ENCODE data around the gene ZBTB8B.

DNA sequence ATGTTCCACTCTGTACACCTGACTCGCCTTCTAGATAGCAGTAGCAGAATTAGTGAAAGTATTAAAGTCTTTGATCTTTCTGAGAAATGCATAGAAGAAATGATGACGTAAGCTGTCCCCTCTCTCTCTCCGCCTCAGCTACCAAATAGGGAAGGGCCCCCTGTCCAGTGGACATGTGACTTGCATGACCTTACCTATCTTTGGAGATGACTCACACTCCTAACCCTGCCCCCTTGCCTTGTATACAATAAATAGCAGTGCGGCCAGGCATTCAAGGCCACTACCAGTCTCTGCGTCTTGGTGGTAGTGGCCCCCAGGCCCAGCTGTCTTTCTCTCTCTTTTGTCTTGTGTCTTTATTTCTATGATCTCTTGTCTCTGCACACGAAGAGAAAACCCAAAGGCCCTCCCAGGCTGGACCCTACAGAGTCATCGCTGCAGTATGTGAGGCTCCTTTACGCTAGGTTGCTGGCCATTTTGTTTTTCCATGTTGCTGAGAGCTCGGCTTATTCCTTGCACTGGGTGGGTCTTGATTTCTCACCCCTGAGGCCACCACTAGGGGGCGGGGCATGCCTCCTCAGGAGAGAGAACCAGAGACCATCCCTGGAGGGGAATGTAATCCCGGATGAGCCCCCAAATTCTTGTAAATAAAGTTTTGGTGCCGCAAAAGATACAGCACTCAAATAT lies 16.0 kb upstream of the ZBTB8B start:
- TF ChIP-seq EZH2 (IDR thresholded peaks at IDR 0.05; ENCODE audit: borderline replicate concordance, insufficient read depth, low read length, poor library complexity, severe bottlenecking) = no peak
- TF ChIP-seq, protein P1, sequence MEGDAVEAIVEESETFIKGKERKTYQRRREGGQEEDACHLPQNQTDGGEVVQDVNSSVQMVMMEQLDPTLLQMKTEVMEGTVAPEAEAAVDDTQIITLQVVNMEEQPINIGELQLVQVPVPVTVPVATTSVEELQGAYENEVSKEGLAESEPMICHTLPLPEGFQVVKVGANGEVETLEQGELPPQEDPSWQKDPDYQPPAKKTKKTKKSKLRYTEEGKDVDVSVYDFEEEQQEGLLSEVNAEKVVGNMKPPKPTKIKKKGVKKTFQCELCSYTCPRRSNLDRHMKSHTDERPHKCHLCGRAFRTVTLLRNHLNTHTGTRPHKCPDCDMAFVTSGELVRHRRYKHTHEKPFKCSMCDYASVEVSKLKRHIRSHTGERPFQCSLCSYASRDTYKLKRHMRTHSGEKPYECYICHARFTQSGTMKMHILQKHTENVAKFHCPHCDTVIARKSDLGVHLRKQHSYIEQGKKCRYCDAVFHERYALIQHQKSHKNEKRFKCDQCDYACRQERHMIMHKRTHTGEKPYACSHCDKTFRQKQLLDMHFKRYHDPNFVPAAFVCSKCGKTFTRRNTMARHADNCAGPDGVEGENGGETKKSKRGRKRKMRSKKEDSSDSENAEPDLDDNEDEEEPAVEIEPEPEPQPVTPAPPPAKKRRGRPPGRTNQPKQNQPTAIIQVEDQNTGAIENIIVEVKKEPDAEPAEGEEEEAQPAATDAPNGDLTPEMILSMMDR (IDR thresholded peaks at IDR 0.05; ENCODE audit: poor library complexity, severe bottlenecking) = no peak
- TF ChIP-seq SMC3 (conservative IDR thresholded peaks at IDR 0.05; ENCODE audit: poor library complexity) = no peak
- no peak for TF ChIP-seq TAF1 (IDR thresholded peaks at IDR 0.05; ENCODE audit: low read depth)
- TF ChIP-seq POLR2AphosphoS5 (IDR thresholded peaks at IDR 0.05) = no peak
- TF ChIP-seq REST (IDR thresholded peaks at IDR 0.05; ENCODE audit: borderline replicate concordance) = no peak
- TF ChIP-seq EP300 (conservative IDR thresholded peaks at IDR 0.05; ENCODE audit: poor library complexity, severe bottlenecking) = no peak

All from neural cell (in vitro differentiated cells).